K562 (cell line): ENCODE results near the gene BAIAP2. TPM values are rescaled to one million over a fixed set of nuclear protein-coding genes. Genes with fewer than 3 reads are reported as not detected.
A peak's percentile ranks its signal among the peaks of the same experiment; 100 is the strongest.

Experiments
- CREBBP ChIP-seq: IDR thresholded peaks from one replicate; pipeline ENCODE4 v1.6.1; 2012; ENCODE audit warnings: low read depth, mild to moderate bottlenecking, control low read depth, inconsistent platforms, low read length
- GABPB2 ChIP-seq: fragments of 250-450 bp; sonication (Bioruptor Pico); conservative IDR thresholded peaks from 2 replicates; pipeline ENCODE4 v1.5.1; 2021; ENCODE audit warnings: mild to moderate bottlenecking
- HDGF ChIP-seq: fragments of 450-650 bp; IDR thresholded peaks from 2 replicates; pipeline ENCODE4 v1.6.1; 2016
- HINFP ChIP-seq: fragments of 450-650 bp; conservative IDR thresholded peaks from 2 replicates; pipeline ENCODE4 v1.6.1; 2016; ENCODE audit warnings: missing genetic modification characterization, low read depth, mild to moderate bottlenecking, control low read depth, missing compliant biosample characterization
- MAZ ChIP-seq, 2 experiments: fragments of 450-650 bp in 1 of 2; sonication (generic) in 1 of 2; formaldehyde crosslinking; IDR thresholded peaks in 1 of 2; conservative IDR thresholded peaks in 1 of 2; 2 replicates each; pipeline versions ENCODE4 v1.4.0 to v1.5.0; 2020; ENCODE audit warnings: mild to moderate bottlenecking in 1 of 2, missing genetic modification reagents in 1 of 2
- NR2C1 ChIP-seq, 2 experiments: fragments of 450-650 bp; IDR thresholded peaks; 2 replicates each; pipeline ENCODE4 v1.6.1; 2017; ENCODE audit warnings: mild to moderate bottlenecking in 2 of 2, antibody characterized with exemption in 1 of 2, inconsistent platforms in 1 of 2, missing compliant biosample characterization in 1 of 2, missing genetic modification characterization in 1 of 2
- RFX7 ChIP-seq: fragments of 250-450 bp; sonication (Bioruptor Pico); IDR thresholded peaks from 2 replicates; pipeline ENCODE4 v1.5.1; 2021; ENCODE audit warnings: mild to moderate bottlenecking
- TRIM25 ChIP-seq: fragments of 450-650 bp; IDR thresholded peaks from 2 replicates; pipeline ENCODE4 v1.7.0; 2016; ENCODE audit warnings: borderline replicate concordance
- ZBTB34 ChIP-seq: fragments of 250-450 bp; sonication (Bioruptor Pico); IDR thresholded peaks from 2 replicates; pipeline ENCODE4 v1.8.0; 2021; ENCODE audit warnings: mild to moderate bottlenecking, moderate library complexity
- ZNF274 ChIP-seq: IDR thresholded peaks from 2 replicates; pipeline ENCODE4 v1.6.1; 2011; ENCODE audit warnings: low read depth, mild to moderate bottlenecking, low read length, moderate library complexity, borderline replicate concordance
- ZNF324 ChIP-seq: fragments of 250-450 bp; sonication (Bioruptor Pico); IDR thresholded peaks from 2 replicates; pipeline ENCODE4 v1.4.0; 2020; ENCODE audit warnings: mild to moderate bottlenecking
- ZNF584 ChIP-seq: fragments of 200-800 bp; sonication (Bioruptor generic); IDR thresholded peaks from 2 replicates; pipeline ENCODE4 v1.6.1; 2016; ENCODE audit warnings: low read depth, mild to moderate bottlenecking, missing genetic modification characterization, missing compliant biosample characterization
- ZNF695 ChIP-seq: fragments of 450-650 bp; formaldehyde crosslinking; IDR thresholded peaks from 2 replicates; pipeline ENCODE4 v1.4.0; 2020; ENCODE audit warnings: mild to moderate bottlenecking, moderate library complexity
- polyA plus RNA-seq, 8 experiments: library from polyadenylated mRNA; depleted of rRNA in 4 of 8; stranded (reverse) in 5 of 8; unstranded in 3 of 8; fragments of >200 nt; fragmentation: Nextera tagmentation in 2 of 8; fragmentation: Illumina TruSeq in 1 of 8; extraction: Ambion mirVana in 2 of 8; extraction: Trizol in 1 of 8; gene quantifications; 2 replicates each; pipeline versions ENCODE4 v1.2.1 to v1.2.3, GENCODE V29; 2011 to 2014; ENCODE audit warnings: inconsistent platforms in 1 of 8, missing spikeins in 1 of 8
- total RNA-seq, 7 experiments: library from RNA; depleted of rRNA in 6 of 7; stranded (reverse); fragments of >200 nt in 6 of 7; fragmentation: Illumina TruSeq in 2 of 7; extraction: Trizol in 2 of 7; gene quantifications; 2 replicates each; pipeline versions ENCODE4 v1.2.1 to v1.2.3, GENCODE V29; 2011 to 2021; ENCODE audit warnings: low replicate concordance in 1 of 7
- TF ChIP-seq, protein P1 (sequence below), 2 experiments: fragments of 450-650 bp; IDR thresholded peaks; 2 replicates each; pipeline ENCODE4 v1.6.1; 2016
- TF ChIP-seq, protein P2 (sequence below): fragments of 250-450 bp; sonication (Bioruptor Pico); IDR thresholded peaks from 2 replicates; pipeline ENCODE4 v1.8.0; 2022; ENCODE audit warnings: inconsistent platforms, mild to moderate bottlenecking, moderate library complexity, borderline replicate concordance

The BAIAP2 gene
- total and polyA plus RNA-seq, 9 of the 15 experiments (the other 6 are each of a cell fraction or from before 2014, with no cell fraction given), result 2.3 to 51.6 (median 18.4) TPM

- TF ChIP-seq TRIM25 (no peak), HDGF (peak; percentile 69; the same call in 1 of the 2 replicates), NR2C1 (IDR thresholded peaks at IDR 0.05) (no peak), NR2C1 (tag; IDR thresholded peaks at IDR 0.05) (no peak), MAZ (CRISPR knock-in tag; conservative IDR thresholded peaks at IDR 0.05 in 1 of 2, IDR thresholded peaks at IDR 0.05 in 1 of 2) (peak; percentile 89 to 99), GABPB2 (CRISPR knock-in tag) (no peak), ZBTB34 (CRISPR knock-in tag) (no peak), ZNF695 (no peak), ZNF324 (CRISPR knock-in tag) (no peak), CREBBP (no peak), ZNF274 (no peak), HINFP (tag) (no peak), ZNF584 (CRISPR knock-in tag) (0 out of 2 replicates have a peak, but pooled peaks have one; percentile 49), RFX7 (CRISPR knock-in tag) (no peak)
- TF ChIP-seq, protein P1, sequence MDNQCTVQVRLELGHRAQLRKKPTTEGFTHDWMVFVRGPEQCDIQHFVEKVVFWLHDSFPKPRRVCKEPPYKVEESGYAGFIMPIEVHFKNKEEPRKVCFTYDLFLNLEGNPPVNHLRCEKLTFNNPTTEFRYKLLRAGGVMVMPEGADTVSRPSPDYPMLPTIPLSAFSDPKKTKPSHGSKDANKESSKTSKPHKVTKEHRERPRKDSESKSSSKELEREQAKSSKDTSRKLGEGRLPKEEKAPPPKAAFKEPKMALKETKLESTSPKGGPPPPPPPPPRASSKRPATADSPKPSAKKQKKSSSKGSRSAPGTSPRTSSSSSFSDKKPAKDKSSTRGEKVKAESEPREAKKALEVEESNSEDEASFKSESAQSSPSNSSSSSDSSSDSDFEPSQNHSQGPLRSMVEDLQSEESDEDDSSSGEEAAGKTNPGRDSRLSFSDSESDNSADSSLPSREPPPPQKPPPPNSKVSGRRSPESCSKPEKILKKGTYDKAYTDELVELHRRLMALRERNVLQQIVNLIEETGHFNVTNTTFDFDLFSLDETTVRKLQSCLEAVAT (IDR thresholded peaks at IDR 0.05), result no peak
- TF ChIP-seq, protein P2, sequence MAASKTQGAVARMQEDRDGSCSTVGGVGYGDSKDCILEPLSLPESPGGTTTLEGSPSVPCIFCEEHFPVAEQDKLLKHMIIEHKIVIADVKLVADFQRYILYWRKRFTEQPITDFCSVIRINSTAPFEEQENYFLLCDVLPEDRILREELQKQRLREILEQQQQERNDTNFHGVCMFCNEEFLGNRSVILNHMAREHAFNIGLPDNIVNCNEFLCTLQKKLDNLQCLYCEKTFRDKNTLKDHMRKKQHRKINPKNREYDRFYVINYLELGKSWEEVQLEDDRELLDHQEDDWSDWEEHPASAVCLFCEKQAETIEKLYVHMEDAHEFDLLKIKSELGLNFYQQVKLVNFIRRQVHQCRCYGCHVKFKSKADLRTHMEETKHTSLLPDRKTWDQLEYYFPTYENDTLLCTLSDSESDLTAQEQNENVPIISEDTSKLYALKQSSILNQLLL (CRISPR knock-in tag), result no peak
These were observed 22.3 kb downstream of the BAIAP2 start (continued) for GRCh38 chr17:81057079-81057730.
